WTC11 (cell line): Measurements from ENCODE around the gene CACNA1D.

Experiments
- CBFB ChIP-seq: sonication (generic); formaldehyde crosslinking; IDR thresholded peaks from 2 replicates; pipeline ENCODE4 v1.8.1; 2022; ENCODE audit warnings: mild to moderate bottlenecking, low read depth, missing genetic modification reagents
- CREB1 ChIP-seq: sonication (generic); formaldehyde crosslinking; IDR thresholded peaks from 2 replicates; pipeline ENCODE4 v1.8.0; 2023; ENCODE audit warnings: mild to moderate bottlenecking, missing genetic modification reagents
- CTCF ChIP-seq: fragments of 200-600 bp; IDR thresholded peaks from 2 replicates; pipeline ENCODE4 v1.8.0; 2022; ENCODE audit warnings: antibody characterized with exemption
- IRF2 ChIP-seq: sonication (generic); formaldehyde crosslinking; IDR thresholded peaks from 2 replicates; pipeline ENCODE4 v1.8.0; 2022; ENCODE audit warnings: low read depth, missing genetic modification reagents, borderline replicate concordance
- MAX ChIP-seq: sonication (generic); formaldehyde crosslinking; IDR thresholded peaks from 2 replicates; pipeline ENCODE4 v1.8.0; 2022; ENCODE audit warnings: mild to moderate bottlenecking, missing genetic modification reagents
- NFYB ChIP-seq: sonication (generic); formaldehyde crosslinking; conservative IDR thresholded peaks from 2 replicates; pipeline ENCODE4 v1.8.0; 2022; ENCODE audit warnings: low read depth, missing genetic modification reagents
- NR2C2 ChIP-seq: sonication (generic); formaldehyde crosslinking; IDR thresholded peaks from 2 replicates; pipeline ENCODE4 v1.8.0; 2022; ENCODE audit warnings: mild to moderate bottlenecking, missing genetic modification reagents
- SP1 ChIP-seq: sonication (generic); formaldehyde crosslinking; conservative IDR thresholded peaks from 2 replicates; pipeline ENCODE4 v1.8.1; 2022; ENCODE audit warnings: missing genetic modification reagents
- USF2 ChIP-seq: sonication (generic); formaldehyde crosslinking; IDR thresholded peaks from 2 replicates; pipeline ENCODE4 v1.8.1; 2023; ENCODE audit warnings: mild to moderate bottlenecking, missing genetic modification reagents, moderate library complexity
- ZNF396 ChIP-seq: fragments of 250-450 bp; sonication (Bioruptor Pico); IDR thresholded peaks from 2 replicates; pipeline ENCODE4 v1.8.0; 2021; ENCODE audit warnings: mild to moderate bottlenecking, moderate library complexity, borderline replicate concordance
- TF ChIP-seq, protein P1 (sequence below): sonication (generic); formaldehyde crosslinking; conservative IDR thresholded peaks from 2 replicates; pipeline ENCODE4 v1.8.1; 2023; ENCODE audit warnings: mild to moderate bottlenecking, low read depth, missing genetic modification reagents, moderate library complexity

- no peak for TF ChIP-seq CTCF
- TF ChIP-seq IRF2 = no peak
- TF ChIP-seq NR2C2 (CRISPR knock-in tag) = no peak
- no peak for TF ChIP-seq SP1 (CRISPR knock-in tag)
- TF ChIP-seq, protein P1, sequence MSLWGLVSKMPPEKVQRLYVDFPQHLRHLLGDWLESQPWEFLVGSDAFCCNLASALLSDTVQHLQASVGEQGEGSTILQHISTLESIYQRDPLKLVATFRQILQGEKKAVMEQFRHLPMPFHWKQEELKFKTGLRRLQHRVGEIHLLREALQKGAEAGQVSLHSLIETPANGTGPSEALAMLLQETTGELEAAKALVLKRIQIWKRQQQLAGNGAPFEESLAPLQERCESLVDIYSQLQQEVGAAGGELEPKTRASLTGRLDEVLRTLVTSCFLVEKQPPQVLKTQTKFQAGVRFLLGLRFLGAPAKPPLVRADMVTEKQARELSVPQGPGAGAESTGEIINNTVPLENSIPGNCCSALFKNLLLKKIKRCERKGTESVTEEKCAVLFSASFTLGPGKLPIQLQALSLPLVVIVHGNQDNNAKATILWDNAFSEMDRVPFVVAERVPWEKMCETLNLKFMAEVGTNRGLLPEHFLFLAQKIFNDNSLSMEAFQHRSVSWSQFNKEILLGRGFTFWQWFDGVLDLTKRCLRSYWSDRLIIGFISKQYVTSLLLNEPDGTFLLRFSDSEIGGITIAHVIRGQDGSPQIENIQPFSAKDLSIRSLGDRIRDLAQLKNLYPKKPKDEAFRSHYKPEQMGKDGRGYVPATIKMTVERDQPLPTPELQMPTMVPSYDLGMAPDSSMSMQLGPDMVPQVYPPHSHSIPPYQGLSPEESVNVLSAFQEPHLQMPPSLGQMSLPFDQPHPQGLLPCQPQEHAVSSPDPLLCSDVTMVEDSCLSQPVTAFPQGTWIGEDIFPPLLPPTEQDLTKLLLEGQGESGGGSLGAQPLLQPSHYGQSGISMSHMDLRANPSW = no peak
- no peak for TF ChIP-seq CBFB
- TF ChIP-seq CREB1 (CRISPR knock-in tag) = no peak
- no peak for TF ChIP-seq ZNF396 (CRISPR knock-in tag)
- TF ChIP-seq USF2 (CRISPR knock-in tag) = no peak
- no peak for TF ChIP-seq NFYB
- TF ChIP-seq MAX (CRISPR knock-in tag) = no peak
These were observed 283.7 kb downstream of the CACNA1D start for GRCh38 chr3:53778153-53778552.
